DND-41 (cell line): ENCODE measurements around the gene PSMD3.

Source experiments
- ATAC-seq: fragments of 200-7000 bp; cut with Tn5 transposase; 3 replicates; pipeline ENCODE4 v1.9.1; 2021; ENCODE audit warnings: low read depth; ENCODE audit not compliant: insufficient read depth
- DNase-seq: peaks from one replicate; pipeline ENCODE4 v3.0.0-alpha.2; 2020
- H2AFZ ChIP-seq: 2 replicates; pipeline ENCODE4 v1.6.0; 2012; ENCODE audit warnings: low read depth, low read length
- H3K27ac ChIP-seq: 2 replicates; pipeline ENCODE4 v1.5.1; 2012; ENCODE audit warnings: low read length, inconsistent platforms
- H3K27me3 ChIP-seq: fragments of 200-600 bp; sonication (generic); 2 replicates; pipeline ENCODE4 v1.6.0; 2012; ENCODE audit warnings: low read length, mild to moderate bottlenecking, inconsistent platforms; ENCODE audit not compliant: insufficient read depth, poor library complexity
- H3K36me3 ChIP-seq: 2 replicates; pipeline ENCODE4 v1.5.1; 2012; ENCODE audit warnings: low read length, inconsistent platforms; ENCODE audit not compliant: insufficient read depth
- H3K4me1 ChIP-seq: 2 replicates; pipeline ENCODE4 v1.5.1; 2012; ENCODE audit warnings: mild to moderate bottlenecking, low read length; ENCODE audit not compliant: insufficient read depth
- H3K4me2 ChIP-seq: 2 replicates; pipeline ENCODE4 v1.6.0; 2012; ENCODE audit warnings: mild to moderate bottlenecking, moderate library complexity, low read length, inconsistent platforms; ENCODE audit not compliant: insufficient read depth
- H3K4me3 ChIP-seq, 2 experiments: fragments of 200-600 bp in 1 of 2; shearing (Covaris generic) in 1 of 2; 2 replicates each; pipeline ENCODE4 v1.5.1; 2012 to 2016; ENCODE audit warnings: inconsistent platforms in 2 of 2, low read length in 2 of 2, mild to moderate bottlenecking in 2 of 2, low read depth in 1 of 2, moderate library complexity in 1 of 2
- H3K79me2 ChIP-seq: 2 replicates; pipeline ENCODE4 v1.6.0; 2012; ENCODE audit warnings: low read length, inconsistent platforms; ENCODE audit not compliant: insufficient read depth
- H3K9ac ChIP-seq: 2 replicates; pipeline ENCODE4 v1.6.0; 2012; ENCODE audit warnings: low read depth, mild to moderate bottlenecking, inconsistent platforms, low read length, moderate library complexity
- H3K9me3 ChIP-seq: 2 replicates; pipeline ENCODE4 v1.5.1; 2012; ENCODE audit warnings: low read length, moderate library complexity, mild to moderate bottlenecking, inconsistent platforms; ENCODE audit not compliant: insufficient read depth, severe bottlenecking
- H4K20me1 ChIP-seq: 2 replicates; pipeline ENCODE4 v1.6.0; 2012; ENCODE audit warnings: low read length; ENCODE audit not compliant: insufficient read depth
- EZH2 ChIP-seq: IDR thresholded peaks from 3 replicates; pipeline ENCODE4 v1.6.1; 2012; ENCODE audit warnings: borderline replicate concordance, low read depth, mild to moderate bottlenecking, moderate library complexity, low read length, inconsistent platforms; ENCODE audit not compliant: severe bottlenecking
- TF ChIP-seq, protein P1 (sequence below): IDR thresholded peaks from 2 replicates; pipeline ENCODE4 v1.5.1; 2012; ENCODE audit warnings: borderline replicate concordance, low read length, moderate library complexity, mild to moderate bottlenecking; ENCODE audit not compliant: poor library complexity, severe bottlenecking; ENCODE audit errors: extremely low read depth

The PSMD3 gene

DNA sequence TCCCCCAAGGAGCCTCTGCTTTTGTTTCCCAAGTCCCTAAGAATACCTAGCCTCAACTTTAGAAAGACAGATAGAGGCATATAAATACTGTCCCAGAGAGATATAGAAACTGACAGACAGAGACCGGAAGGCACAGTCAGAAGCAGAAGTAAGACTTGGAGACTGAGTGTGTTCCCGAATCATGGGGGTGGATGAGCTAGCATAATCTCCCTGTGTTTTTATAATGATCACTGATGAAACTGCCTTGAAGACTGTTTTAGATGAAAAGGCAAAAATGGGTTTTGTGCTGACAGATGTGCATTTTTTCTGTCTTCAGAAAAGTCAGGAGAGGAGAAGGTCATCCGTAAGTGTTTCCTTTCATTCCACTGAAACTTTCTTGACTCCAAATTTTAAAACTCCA, 8.3 kb upstream of the PSMD3 start:
- Histone ChIP-seq H4K20me1 (no peaks in the 10 kb centered on the region), H3K9me3 (no peaks in the 10 kb centered on the region), H3K36me3 (no peaks in the 10 kb centered on the region), H3K79me2 (no peaks in the 10 kb centered on the region), H3K27ac (no peak overlapping the region), H2AFZ (no peak overlapping the region), H3K9ac (no peak overlapping the region), H3K27me3 (peaks cover 27% of the 10 kb centered on the region), H3K4me1 (no peaks in the 10 kb centered on the region), H3K4me3 (no peak overlapping the region), H3K4me2 (no peak overlapping the region)
- DNase-seq: no peak
- no peak for ATAC-seq
- TF ChIP-seq EZH2: no peak
- TF ChIP-seq, protein P1, sequence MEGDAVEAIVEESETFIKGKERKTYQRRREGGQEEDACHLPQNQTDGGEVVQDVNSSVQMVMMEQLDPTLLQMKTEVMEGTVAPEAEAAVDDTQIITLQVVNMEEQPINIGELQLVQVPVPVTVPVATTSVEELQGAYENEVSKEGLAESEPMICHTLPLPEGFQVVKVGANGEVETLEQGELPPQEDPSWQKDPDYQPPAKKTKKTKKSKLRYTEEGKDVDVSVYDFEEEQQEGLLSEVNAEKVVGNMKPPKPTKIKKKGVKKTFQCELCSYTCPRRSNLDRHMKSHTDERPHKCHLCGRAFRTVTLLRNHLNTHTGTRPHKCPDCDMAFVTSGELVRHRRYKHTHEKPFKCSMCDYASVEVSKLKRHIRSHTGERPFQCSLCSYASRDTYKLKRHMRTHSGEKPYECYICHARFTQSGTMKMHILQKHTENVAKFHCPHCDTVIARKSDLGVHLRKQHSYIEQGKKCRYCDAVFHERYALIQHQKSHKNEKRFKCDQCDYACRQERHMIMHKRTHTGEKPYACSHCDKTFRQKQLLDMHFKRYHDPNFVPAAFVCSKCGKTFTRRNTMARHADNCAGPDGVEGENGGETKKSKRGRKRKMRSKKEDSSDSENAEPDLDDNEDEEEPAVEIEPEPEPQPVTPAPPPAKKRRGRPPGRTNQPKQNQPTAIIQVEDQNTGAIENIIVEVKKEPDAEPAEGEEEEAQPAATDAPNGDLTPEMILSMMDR: no peak

DNA sequence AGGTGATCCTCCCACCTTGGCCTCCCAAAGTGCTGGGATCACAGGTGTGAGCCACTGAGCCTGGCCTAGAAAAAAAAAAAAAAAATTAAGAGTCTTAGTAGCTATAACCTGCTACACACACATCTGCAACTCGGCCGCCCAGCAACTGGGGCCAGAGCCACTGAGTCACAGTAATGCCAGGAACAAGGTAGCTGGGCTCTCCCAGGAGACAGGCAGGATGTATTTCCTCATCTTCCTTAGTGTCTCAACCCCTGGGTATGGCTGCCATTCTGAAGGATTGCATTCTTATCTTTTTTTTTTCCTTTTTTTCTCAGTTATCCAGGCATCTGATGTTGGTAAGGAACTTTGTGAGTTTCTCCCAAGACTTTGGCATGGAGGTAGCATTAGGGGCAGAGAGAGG, 7.1 kb upstream of the PSMD3 start:
- no peak for TF ChIP-seq EZH2
- TF ChIP-seq, protein P1: no peak
- Histone ChIP-seq H3K4me2 (no peak overlapping the region), H3K4me3 (no peak overlapping the region), H3K27ac (no peak overlapping the region), H3K9ac (no peak overlapping the region), H4K20me1 (no peaks in the 10 kb centered on the region), H3K36me3 (no peaks in the 10 kb centered on the region), H2AFZ (no peak overlapping the region), H3K4me1 (no peaks in the 10 kb centered on the region), H3K27me3 (peaks cover 27% of the 10 kb centered on the region), H3K79me2 (no peaks in the 10 kb centered on the region), H3K9me3 (no peaks in the 10 kb centered on the region)
- ATAC-seq (no peak), DNase-seq (no peak)

DNA sequence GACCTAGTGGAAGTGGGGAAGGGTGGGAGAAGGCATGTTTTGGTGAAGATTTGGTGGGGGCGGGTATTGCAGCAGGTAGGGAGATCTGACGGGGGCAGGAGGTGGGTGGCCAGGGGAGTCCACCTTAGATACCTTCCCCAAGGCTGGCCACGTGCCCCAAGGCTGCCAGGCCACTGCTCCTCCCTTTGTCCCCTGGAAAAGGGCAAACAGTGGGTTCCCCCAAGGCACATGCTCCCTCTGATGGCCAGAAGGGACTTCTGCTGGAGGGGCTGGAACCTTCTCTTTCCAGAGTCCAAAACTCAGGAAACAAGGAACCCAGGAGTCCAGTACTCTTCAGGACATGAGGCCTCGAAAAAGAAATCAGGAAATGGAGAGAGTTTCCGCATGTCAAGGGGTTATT, 6.2 kb upstream of the PSMD3 start:
- no peak for DNase-seq
- peaks cover 22% of the 10 kb centered on the region for H3K27me3 ChIP-seq
- H3K9me3 ChIP-seq: no peaks in the 10 kb centered on the region
- no peak overlapping the region for H2AFZ ChIP-seq
- no peak overlapping the region for H3K9ac ChIP-seq
- no peak for ATAC-seq
- H3K4me2 ChIP-seq: no peak overlapping the region
- H3K27ac ChIP-seq: no peak overlapping the region
- H4K20me1 ChIP-seq: no peaks in the 10 kb centered on the region
- H3K36me3 ChIP-seq: no peaks in the 10 kb centered on the region
- no peak overlapping the region for H3K4me3 ChIP-seq
- H3K79me2 ChIP-seq: no peaks in the 10 kb centered on the region
- peaks cover 5% of the 10 kb centered on the region for H3K4me1 ChIP-seq
- TF ChIP-seq, protein P1: no peak
- no peak for TF ChIP-seq EZH2

DNA sequence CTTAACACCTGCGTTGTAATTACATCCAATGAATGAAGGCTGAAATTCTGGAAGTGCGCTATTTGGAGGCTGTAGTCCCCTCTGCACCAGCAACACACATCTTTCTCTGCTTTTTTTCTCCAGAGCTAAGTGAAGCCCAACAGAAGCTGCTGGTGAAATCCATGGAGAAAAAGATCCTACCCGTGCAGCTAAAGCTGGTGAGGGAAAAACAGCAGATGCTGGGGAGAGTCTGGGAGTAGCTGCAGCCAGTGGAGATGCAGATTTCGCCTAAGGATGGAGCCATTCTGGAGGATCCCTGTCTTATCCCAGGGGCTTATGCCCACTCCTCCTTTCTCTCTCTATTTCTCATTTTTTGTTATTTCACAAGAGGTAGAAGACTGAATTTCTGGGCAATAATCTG, 4.8 kb upstream of the PSMD3 start:
- Histone ChIP-seq H3K27me3 (peaks cover 12% of the 10 kb centered on the region), H2AFZ (no peak overlapping the region), H3K36me3 (no peaks in the 10 kb centered on the region; the same call in 1 of the 2 replicates), H3K4me2 (no peak overlapping the region), H3K4me1 (peaks cover 12% of the 10 kb centered on the region), H3K79me2 (peaks cover 2% of the 10 kb centered on the region), H3K9ac (no peak overlapping the region), H3K9me3 (no peaks in the 10 kb centered on the region), H3K4me3 (no peak overlapping the region), H4K20me1 (no peaks in the 10 kb centered on the region; the same call in 1 of the 2 replicates), H3K27ac (no peak overlapping the region)
- no peak for ATAC-seq
- TF ChIP-seq, protein P1: no peak
- TF ChIP-seq EZH2: no peak
- DNase-seq: no peak
